GM19395 (cell line): ENCODE results near the gene TEX38.
"Not testable (repeated sequence)": the region's sequence is repeated elsewhere in the genome, so short reads cannot be mapped to it uniquely, and the experiment has no call there.

Experiments used
- ATAC-seq: cut with Tn5 transposase; IDR thresholded peaks from one replicate; pipeline ENCODE4 v1.9.1; 2021; ENCODE audit warnings: mild to moderate bottlenecking, moderate library complexity; ENCODE audit not compliant: unreplicated experiment

TEX38 gene

GRCh38 chr1:46654698-46655097 lies 17.0 kb upstream of the TEX38 start:
- ATAC-seq: not testable (repeated sequence)

- no peak for ATAC-seq
Observed at GRCh38 chr1:46655848-46656247, 15.8 kb upstream of the TEX38 start.

DNA sequence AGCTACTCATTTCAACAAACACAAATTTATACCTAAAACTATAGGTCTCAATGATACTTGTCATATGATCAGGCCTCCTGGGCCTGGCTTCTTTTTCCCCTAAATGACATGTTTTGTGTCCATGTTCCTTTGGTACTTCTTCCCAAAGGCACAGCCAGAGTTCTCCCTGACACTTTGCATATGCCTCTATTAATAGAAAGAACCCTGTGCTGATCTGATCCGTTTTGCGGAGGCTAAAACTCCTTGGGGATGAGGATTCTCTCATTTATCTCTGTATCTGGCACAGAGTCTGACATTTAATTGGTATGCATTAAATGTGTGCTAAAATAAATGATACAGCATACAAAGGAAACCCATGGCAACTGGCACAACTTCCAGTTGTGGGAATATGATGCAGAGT lies 15.0 kb upstream of the TEX38 start:
- no peak for ATAC-seq

- no peak for ATAC-seq
Observed at GRCh38 chr1:46657775-46658174, 13.9 kb upstream of the TEX38 start.

DNA sequence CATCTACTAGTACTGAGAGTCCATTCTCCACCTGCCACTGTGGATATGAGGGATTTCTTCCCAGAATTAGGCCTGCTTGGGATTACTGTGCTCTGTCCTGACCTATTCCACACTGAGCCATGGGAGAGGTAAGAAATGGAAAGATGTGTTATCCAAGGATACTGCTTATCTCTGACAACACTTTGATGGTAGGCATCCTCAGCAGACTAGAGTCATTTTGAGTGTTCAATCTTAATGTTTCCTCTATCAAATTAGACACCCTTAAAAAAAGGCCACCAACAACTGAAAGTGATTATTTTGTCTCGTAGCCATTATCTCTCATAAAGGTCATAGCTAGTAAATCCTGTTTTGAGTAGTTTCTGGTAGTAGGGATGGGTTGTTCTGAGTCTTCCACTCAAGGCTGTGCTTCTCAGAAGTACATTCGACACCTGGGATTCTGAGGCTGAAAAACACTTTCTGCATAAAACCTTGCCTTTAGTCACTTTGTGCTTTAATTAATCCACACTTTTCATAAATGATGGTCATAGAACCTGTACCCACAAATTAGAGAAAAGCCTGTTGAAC lies 12.3 kb upstream of the TEX38 start:
- no peak for ATAC-seq

- peak; percentile 92 for ATAC-seq
Observed at GRCh38 chr1:46660116-46660515, 11.5 kb upstream of the TEX38 start.

- not testable (repeated sequence) for ATAC-seq
Observed at GRCh38 chr1:46662919-46663318, 8.7 kb upstream of the TEX38 start.

DNA sequence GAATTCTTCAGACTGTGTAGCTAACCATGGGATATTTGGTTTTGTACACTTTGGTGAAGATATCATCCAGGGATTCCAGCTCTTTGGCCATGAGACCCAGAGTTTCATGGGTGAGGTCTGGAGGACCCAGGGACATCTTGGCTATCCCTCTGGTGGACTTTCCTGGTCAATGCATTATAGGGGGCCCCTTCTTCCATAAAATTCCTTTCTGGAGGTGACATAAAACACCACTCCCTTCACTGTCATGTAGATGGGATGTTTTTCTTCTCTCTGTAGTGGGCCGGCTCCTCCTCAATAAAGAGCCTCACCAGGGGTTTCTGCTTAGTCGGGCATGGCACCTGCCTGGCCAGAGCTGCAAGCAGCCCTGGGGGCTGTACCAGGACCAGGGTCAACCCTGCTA lies 5.7 kb upstream of the TEX38 start:
- ATAC-seq: no peak

DNA sequence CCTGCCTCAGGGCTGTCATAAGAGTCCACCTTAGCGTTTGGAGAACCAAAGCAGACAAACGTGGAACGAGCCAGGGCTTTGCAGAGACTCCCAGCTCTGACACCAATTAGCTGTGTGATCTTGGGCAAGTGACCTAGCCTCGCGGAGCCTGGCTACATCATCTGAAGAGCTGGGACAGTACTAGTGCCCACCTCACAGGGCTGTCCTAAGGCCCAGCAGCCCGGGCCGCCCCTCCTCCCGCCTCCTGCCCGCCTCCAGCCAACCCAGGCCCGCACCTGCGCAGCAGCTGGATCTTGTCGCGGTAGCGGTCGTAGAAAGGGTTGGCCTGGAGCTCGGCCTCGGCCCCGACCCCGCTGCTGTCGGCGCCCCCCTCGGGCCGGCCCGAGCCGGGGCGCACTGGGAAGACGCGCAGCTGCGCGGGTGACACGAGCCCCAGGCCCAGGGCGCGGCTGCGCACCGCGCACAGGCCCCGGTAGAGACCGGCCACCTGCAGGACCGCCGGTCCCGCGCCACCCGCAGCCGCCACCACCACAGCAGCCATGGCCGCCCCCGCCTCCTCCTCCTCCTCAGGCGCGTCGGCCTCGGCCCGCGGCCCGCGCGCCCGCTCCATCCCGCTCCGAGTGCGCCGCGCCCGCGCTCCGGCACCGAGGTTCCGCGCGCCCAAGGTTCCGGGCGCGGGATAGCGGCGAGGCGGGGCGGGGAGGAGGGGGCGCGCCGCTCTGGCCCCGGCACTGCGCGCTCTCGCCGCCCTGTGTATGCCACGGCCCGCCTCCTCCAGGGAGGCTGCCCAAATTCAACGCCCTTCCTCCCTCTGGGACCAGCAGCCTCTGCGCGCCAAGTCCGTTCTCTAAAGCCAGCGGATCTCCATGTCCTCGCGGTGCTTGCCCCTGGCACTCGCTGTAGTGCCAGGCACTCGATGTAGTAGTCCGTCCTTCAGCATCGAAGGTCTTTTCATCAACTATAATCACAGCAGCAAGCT lies 3.6 kb upstream of the TEX38 start, which contains the start of gene ATPAF1:
ATPAF1 (minus strand) TSS at position 583 of the 979 bp plus-strand sequence; CDS start at position 541, 42 bp downstream.
- peak; percentile 75 for ATAC-seq

- no peak for ATAC-seq
Observed at GRCh38 chr1:46670134-46670533, 1.5 kb upstream of the TEX38 start.

DNA sequence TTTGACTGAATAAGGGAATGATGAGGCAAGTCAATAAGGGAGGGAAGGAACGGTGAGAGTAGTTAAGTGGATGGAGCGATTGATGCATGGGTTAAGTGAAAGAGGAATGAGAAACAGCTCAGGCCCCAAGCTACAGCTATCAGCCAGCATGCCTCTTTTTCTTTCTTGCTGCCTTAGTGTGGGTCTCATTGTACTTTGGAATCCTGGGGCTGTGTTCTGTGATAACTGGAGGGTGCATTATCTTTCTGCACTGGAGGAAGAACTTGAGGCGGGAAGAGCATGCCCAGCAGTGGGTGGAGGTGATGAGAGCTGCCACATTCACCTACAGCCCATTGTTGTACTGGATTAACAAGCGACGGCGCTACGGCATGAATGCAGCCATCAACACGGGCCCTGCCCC lies 1.0 kb downstream of the TEX38 start:
- no peak for ATAC-seq

- ATAC-seq: no peak
Observed at GRCh38 chr1:46673749-46674182, 2.1 kb downstream of the TEX38 start.

- peak; percentile 72 for ATAC-seq
Observed at GRCh38 chr1:46675549-46676314, 4.1 kb downstream of the TEX38 start.

- ATAC-seq: no peak
Observed at GRCh38 chr1:46676531-46676930, 4.9 kb downstream of the TEX38 start.

GRCh38 chr1:46677339-46677738 lies 5.7 kb downstream of the TEX38 start:
- ATAC-seq: no peak

DNA sequence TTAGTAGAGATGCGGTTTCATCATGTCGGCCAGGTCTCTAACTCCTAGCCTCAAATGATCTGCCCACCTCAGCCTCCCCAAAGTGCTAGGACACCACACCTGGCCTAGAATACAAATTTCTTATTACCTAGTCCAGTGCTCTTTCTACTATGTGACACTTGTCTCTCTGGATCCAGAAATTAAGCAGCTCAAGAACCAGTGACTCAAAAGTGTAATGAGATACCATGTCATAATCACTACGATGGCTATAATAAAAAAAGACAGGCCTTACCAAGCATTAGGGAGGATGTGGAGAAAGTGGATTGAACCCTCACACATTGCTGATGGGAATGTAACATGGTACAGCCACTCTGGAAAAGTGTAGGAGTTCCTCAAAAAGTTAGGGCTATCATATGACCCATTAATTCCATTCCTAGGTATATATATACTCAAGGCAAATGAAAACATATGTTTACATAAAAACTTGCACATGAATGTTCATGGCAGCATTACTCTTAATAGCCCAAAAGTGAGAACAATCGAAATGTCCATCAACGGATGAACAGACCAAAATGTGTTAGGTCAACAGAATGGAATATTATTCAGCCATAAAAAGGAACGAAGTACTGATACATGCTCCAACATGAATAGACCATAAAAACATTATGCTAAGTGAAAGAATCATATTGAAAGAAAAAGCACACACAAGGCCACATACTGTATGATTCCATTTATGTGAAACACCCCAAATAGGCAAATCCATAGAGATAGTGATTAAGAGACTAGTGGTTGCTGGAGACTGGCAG lies 8.3 kb downstream of the TEX38 start:
- no peak for ATAC-seq

- ATAC-seq: no peak
Observed at GRCh38 chr1:46681333-46682034, 9.8 kb downstream of the TEX38 start.

- no peak for ATAC-seq
Observed at GRCh38 chr1:46682064-46682463, 10.4 kb downstream of the TEX38 start.

- ATAC-seq: no peak
Observed at GRCh38 chr1:46684670-46685069, 13.0 kb downstream of the TEX38 start.

- no peak for ATAC-seq
Observed at GRCh38 chr1:46686255-46686654, 14.6 kb downstream of the TEX38 start.
